Measurements from ENCODE around the gene SHROOM4.

SHROOM4 gene, protein sequence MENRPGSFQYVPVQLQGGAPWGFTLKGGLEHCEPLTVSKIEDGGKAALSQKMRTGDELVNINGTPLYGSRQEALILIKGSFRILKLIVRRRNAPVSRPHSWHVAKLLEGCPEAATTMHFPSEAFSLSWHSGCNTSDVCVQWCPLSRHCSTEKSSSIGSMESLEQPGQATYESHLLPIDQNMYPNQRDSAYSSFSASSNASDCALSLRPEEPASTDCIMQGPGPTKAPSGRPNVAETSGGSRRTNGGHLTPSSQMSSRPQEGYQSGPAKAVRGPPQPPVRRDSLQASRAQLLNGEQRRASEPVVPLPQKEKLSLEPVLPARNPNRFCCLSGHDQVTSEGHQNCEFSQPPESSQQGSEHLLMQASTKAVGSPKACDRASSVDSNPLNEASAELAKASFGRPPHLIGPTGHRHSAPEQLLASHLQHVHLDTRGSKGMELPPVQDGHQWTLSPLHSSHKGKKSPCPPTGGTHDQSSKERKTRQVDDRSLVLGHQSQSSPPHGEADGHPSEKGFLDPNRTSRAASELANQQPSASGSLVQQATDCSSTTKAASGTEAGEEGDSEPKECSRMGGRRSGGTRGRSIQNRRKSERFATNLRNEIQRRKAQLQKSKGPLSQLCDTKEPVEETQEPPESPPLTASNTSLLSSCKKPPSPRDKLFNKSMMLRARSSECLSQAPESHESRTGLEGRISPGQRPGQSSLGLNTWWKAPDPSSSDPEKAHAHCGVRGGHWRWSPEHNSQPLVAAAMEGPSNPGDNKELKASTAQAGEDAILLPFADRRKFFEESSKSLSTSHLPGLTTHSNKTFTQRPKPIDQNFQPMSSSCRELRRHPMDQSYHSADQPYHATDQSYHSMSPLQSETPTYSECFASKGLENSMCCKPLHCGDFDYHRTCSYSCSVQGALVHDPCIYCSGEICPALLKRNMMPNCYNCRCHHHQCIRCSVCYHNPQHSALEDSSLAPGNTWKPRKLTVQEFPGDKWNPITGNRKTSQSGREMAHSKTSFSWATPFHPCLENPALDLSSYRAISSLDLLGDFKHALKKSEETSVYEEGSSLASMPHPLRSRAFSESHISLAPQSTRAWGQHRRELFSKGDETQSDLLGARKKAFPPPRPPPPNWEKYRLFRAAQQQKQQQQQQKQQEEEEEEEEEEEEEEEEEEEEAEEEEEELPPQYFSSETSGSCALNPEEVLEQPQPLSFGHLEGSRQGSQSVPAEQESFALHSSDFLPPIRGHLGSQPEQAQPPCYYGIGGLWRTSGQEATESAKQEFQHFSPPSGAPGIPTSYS (N-terminal part only)

GRCh38 chrX:50813843-50814661 lies at the start of gene SHROOM4:
Gene SHROOM4, minus strand, starts transcription at chrX:50814194. Its CDS starts 176 bp downstream, at chrX:50814018.
- peak in 45 of 58 donors; percentile 0 to 79 (median 44) for DNase-seq

- no peak for DNase-seq
Observed at GRCh38 chrX:50863471-50863870, 49.5 kb upstream of the SHROOM4 start.

DNA sequence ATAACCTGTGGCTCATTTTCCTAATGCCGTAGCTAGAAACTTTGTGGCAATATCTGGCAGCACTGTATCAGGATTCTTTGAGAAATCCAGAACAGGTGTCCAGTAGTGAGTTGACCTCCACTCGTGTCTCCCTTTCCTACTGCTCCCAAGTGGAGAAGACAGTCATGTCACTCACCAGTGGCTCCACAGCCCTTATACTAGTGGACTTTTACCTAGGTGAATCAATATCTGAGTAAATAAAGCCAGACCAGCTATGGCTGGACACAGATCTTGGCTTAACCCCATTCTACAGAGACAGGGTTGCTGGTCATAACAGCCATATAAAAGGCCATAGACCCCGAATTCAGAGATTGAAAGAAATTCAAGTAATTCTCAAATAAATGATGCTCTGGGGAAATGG lies 46.5 kb upstream of the SHROOM4 start:
- no peak for DNase-seq

DNA sequence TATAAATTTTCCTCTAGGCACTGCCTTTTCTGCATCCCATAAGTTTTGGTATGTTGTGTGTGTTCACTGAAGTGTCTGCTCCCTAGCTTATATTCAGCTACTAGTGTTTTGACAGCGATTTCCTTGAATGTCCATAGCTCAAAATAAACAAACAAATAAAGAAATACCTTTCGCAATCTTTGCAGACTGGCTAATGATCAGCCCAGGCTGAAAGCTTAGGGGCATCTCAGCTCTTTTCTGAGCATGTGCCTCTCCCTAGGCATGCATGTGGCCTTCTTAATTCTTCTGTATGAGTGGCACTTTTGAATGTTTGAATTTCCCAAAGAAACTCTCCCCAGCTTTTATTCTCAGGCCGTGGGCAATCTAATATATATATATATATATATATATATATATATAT lies 44.6 kb upstream of the SHROOM4 start:
- no peak for DNase-seq

DNA sequence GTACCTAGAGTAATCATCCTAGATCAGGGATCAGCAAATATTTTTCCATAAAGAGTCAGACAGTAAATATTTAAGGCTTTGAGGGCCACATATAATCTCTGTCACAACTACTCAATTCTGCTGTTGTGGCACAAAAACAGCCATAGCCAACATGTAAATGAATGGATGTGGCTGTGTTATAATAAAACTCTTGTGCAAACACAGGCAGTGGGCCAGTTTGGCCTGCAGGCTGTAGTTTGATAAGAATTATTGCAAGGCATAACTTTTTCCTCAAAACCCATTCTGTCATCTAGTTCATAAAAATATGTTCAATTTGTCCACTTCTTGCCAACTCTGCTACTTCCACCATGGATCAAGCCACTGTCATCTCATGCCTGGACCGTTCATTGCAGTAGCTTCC lies 39.4 kb upstream of the SHROOM4 start:
- peak in 4 of 58 donors; percentile 0 to 2 (median 2) for DNase-seq

DNA sequence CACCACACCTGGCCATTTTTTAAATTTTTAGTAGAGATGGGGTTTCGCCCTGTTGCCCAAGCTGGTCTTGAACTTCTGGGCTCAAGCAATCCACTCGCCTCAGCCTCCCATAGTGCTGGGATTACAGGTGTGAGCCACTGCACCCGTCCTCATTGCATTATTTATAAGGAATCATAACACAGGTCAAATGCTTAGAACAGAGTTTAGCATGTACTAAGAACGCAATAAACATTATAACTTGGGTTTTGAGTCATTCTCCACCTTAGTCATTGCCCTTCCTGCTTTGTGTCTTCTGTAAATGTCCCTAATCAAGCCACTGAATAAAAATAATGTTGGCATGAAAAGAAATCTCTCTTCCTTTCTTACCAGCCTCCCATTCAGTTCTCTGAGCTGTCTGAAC lies 38.5 kb upstream of the SHROOM4 start:
- DNase-seq = no peak

GRCh38 chrX:50842221-50842620 lies 28.2 kb upstream of the SHROOM4 start:
- no peak for DNase-seq

DNA sequence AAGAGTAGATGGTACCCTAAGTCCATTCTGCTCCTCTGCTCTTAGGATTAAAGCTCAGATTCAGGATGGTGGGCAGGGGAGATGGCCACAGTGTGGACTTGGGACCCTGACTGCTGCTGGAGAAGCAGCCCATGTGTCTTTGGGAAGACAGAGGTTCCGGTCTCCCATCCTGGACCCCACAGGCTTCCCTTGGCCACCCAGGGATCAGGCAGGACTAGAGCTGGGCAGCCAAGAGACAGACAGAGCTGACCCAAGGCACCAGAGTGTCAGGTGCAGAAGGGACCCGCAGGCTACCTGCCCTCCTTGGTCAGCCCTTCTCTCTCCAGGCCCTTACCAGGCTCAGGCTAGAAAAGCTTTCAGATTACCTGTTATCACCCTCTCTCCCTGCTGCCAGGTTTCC lies 25.7 kb upstream of the SHROOM4 start:
- no peak for DNase-seq

- no peak for DNase-seq
Observed at GRCh38 chrX:50838820-50839600, 25.0 kb upstream of the SHROOM4 start.

GRCh38 chrX:50827996-50828395 lies 14.0 kb upstream of the SHROOM4 start:
- no peak for DNase-seq

DNA sequence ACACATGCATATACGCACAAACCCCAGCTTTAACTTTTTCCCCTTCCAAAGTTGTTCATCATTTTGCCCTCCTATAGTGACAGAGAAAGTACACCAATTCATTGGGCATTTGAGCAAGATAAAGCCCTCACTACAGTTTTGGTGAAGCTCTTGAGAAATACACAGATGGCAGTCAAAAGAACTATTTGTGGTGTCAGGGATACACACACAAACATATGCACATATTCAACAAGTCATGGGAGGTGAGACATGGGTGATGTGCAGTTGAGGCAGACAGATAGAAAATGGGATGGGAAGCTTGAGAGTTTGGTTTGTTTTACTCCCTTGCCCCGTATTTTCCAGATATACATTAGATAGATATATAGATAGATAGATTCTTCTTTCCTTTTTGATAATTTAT lies 11.8 kb upstream of the SHROOM4 start:
- DNase-seq = no peak

DNA sequence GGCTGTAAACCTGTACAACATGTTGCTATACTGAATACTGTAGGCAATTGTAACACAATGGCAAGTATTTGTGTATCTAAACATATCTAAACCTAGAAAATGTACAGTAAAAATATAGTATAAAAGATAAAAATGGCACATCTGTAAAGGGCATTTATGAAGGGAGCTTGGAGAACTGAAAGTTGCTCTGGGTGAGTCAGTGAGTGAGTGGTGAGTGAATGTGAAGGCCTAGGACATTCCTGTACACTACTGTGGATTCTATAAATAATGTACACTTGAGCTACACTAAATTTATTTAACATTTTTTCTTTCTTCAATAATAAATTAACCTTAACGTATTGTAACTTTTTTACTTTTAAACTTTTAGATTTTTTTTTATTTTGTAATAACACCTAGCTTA lies 5.0 kb upstream of the SHROOM4 start:
- no peak for DNase-seq

DNA sequence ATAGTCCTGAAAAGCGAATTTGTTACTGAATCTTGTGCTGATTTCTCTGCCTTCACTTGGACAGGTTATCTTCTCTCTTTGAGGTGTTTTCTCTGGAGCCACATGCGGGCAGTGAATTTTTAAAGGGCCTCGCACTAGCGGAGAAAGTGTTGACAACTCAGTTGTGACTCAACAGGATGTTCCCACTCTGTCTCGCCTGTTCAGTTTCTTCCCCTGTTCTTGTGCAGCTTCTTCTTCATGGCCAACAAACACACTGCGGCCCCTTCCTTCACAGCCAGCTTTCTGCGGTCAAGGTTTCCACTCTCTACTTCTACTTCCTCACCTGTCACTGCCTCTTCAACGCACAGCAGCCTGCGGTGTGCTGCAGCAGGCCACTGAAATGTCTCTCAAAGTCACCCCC lies 1.1 kb upstream of the SHROOM4 start:
- peak in 7 of 58 donors; percentile 0 to 50 (median 34) for DNase-seq

DNA sequence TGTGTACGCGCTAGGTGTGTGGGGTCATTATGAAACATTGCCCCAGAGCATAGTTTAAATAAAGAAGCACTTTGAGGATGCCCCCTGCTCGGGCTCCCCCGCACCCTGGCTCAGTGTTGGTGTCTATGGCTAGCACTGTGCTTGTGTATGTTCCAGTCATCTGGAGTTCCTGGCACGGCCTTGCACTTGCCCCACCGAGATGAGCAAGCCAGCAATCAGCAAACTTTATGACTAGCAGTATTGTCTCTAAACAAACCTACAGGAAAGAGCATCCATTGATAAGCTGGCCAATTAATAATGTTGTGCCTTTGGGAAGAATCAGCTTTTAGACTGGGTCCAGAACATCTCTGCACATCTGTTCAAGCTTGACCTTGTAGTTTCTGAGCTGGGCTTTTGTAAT lies 707 bp upstream of the SHROOM4 start:
- DNase-seq = peak in 45 of 58 donors; percentile 3 to 82 (median 46)

DNA sequence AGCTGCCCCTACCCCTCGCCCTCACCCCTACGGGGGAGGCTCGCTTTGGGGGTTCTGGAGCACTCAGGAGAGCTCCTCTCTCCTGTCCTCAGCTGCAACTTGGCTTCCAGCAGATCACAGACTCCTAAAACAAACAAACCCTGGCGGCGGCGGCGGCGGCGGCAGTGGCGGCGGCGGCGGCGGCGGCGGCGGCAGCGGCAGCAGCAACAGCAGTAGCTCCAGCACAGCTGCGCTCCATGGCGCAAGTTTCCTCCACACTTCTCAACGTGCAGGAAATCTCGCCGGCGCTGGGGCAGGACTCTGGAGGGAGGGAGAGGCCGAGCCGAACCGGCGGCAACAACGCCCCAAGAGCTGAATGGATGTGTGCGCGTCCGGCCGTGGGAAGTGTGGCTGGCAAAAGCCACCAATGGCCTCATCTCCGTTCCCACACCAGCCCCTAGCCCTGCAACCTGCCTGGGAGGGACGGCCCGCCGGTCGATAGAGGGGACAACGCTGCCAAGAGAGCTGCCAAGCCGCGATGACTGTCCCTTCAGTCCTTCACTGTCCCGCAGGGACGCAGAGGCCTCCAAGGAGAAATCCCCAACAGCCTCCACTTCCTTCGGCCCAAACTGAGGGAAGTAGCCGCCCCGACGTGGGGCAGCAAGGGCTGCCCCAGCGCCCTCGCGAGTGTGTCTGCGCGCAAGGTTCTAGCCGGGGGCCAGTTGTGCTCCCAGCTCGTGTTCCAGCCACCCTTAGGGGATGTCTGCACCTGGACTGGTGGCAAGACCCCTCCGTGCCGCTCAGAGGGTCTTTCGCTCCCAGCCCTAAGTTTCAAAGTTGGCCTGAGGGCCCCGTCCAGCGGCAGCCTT lies 775 bp downstream of the SHROOM4 start:
- peak in 14 of 58 donors; percentile 0 to 19 (median 2) for DNase-seq

GRCh38 chrX:50805276-50805675 lies 8.7 kb downstream of the SHROOM4 start:
- DNase-seq = no peak

DNA sequence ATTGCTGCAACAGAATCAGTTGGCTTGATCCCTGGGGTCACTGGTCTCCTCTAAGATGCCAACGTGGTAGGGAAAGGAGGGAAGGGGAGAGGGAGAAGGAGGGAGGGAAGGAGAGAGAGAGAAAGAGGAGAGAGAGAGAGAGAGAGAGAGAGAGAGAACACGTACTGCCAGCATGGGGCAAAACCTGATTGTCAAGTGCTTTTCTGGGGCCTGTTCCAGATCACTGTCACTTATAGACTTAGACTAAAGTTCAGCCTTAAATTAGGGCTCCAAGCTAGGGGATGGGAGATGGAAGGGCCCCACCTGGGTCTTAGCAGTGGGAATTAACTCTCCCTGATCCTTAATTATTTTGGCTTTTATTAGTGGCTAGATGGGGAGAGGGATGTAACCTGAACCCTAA lies 12.9 kb downstream of the SHROOM4 start:
- DNase-seq = no peak

DNA sequence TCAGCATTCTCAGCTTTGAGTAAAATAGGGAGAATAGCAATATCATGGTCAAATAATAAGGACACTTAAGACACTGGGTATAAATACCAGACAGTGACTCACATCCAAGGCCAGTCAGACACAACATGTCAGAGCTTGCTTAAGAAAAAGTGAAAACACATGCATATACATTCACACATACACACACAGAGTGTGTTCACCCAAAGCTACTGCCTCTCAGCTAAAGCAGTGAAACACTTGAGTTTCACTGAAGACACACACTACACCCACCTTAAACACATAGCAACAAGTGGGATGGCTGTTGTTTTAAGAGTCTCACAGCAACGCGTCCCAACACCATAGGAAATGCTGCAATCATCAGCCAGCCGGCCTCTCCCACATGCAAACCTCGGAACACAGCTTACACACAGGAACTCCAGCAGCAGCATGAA lies 14.4 kb downstream of the SHROOM4 start:
- no peak for DNase-seq

DNA sequence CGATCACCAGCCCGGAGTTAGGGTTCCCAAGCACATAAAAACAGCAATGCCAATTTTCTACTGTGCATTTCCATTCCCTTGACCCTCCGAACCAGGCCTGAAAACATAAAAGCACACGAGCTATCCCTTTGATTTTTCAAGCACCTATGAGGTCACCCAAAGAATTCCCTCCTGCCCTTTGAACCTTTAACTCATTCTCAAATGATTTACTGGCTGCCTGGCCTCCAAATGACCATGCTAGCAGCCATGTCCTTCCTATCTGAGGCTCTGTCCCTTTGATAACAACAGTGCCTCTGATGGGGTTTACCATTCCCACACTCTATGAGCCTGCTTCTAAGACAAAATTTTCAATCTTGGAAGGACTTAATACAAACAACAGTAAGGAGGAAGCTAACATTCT lies 15.2 kb downstream of the SHROOM4 start:
- DNase-seq = no peak
